K562 (cell line): ENCODE data around the gene AHNAK. TPM values are rescaled to one million over a fixed set of nuclear protein-coding genes. Genes with fewer than 3 reads are reported as not detected.
A peak's percentile ranks its signal among the peaks of the same experiment; 100 is the strongest.

Source experiments
- CHD2 ChIP-seq: IDR thresholded peaks from 2 replicates; pipeline ENCODE4 v1.6.1; 2011; ENCODE audit warnings: low read depth, low read length
- COPS2 ChIP-seq: fragments of 450-650 bp; conservative IDR thresholded peaks from 2 replicates; pipeline ENCODE4 v1.6.1; 2016; ENCODE audit warnings: mild to moderate bottlenecking, moderate library complexity
- FOXJ3 ChIP-seq: sonication (generic); formaldehyde crosslinking; IDR thresholded peaks from 2 replicates; pipeline ENCODE4 v1.4.0; 2020; ENCODE audit warnings: mild to moderate bottlenecking, missing genetic modification reagents
- HDGF ChIP-seq: fragments of 450-650 bp; IDR thresholded peaks from 2 replicates; pipeline ENCODE4 v1.6.1; 2016
- NRF1 ChIP-seq, 2 experiments: fragments of 450-650 bp; IDR thresholded peaks in 1 of 2; conservative IDR thresholded peaks in 1 of 2; 2 replicates each; pipeline ENCODE4 v1.6.1; 2014; ENCODE audit warnings: mild to moderate bottlenecking in 2 of 2
- PHF8 ChIP-seq: fragments of 200-600 bp; sonication (generic); IDR thresholded peaks from 2 replicates; pipeline ENCODE4 v1.6.1; 2012; ENCODE audit warnings: mixed run types, mild to moderate bottlenecking, inconsistent platforms, low read length, moderate library complexity, borderline replicate concordance
- RBM15 ChIP-seq: fragments of 200-400 bp; formaldehyde crosslinking; IDR thresholded peaks from 2 replicates; pipeline ENCODE4 v1.6.1; 2018; ENCODE audit warnings: mild to moderate bottlenecking, low read length, moderate library complexity; ENCODE audit not compliant: insufficient read depth
- RBM39 ChIP-seq: fragments of 200-400 bp; formaldehyde crosslinking; optimal IDR thresholded peaks from 2 replicates; pipeline ENCODE3; 2018; ENCODE audit warnings: low read depth, low read length
- STAG1 ChIP-seq: sonication (generic); formaldehyde crosslinking; IDR thresholded peaks from 2 replicates; pipeline ENCODE4 v1.5.0; 2020; ENCODE audit warnings: missing genetic modification reagents, borderline replicate concordance
- ZC3H11A ChIP-seq: IDR thresholded peaks from 2 replicates; pipeline ENCODE4 v1.6.1; 2012; ENCODE audit warnings: low read depth, low read length, improper control_type of control experiment
- ZNF507 ChIP-seq: conservative IDR thresholded peaks from 2 replicates; pipeline ENCODE4 v1.6.1; 2017; ENCODE audit warnings: missing genetic modification characterization, missing compliant biosample characterization
- ZNF699 ChIP-seq: fragments of 250-450 bp; sonication (Bioruptor Pico); IDR thresholded peaks from 2 replicates; pipeline ENCODE4 v1.8.0; 2021; ENCODE audit warnings: mild to moderate bottlenecking, moderate library complexity; ENCODE audit not compliant: insufficient replicate concordance
- polyA plus RNA-seq, 8 experiments: library from polyadenylated mRNA; depleted of rRNA in 4 of 8; stranded (reverse) in 5 of 8; unstranded in 3 of 8; fragments of >200 nt; fragmentation: Nextera tagmentation in 2 of 8; fragmentation: Illumina TruSeq in 1 of 8; extraction: Ambion mirVana in 2 of 8; extraction: Trizol in 1 of 8; gene quantifications; 2 replicates each; pipeline versions ENCODE4 v1.2.1 to v1.2.3, GENCODE V29; 2011 to 2014; ENCODE audit warnings: inconsistent platforms in 1 of 8, missing spikeins in 1 of 8
- total RNA-seq, 7 experiments: library from RNA; depleted of rRNA in 6 of 7; stranded (reverse); fragments of >200 nt in 6 of 7; fragmentation: Illumina TruSeq in 2 of 7; extraction: Trizol in 2 of 7; gene quantifications; 2 replicates each; pipeline versions ENCODE4 v1.2.1 to v1.2.3, GENCODE V29; 2011 to 2021; ENCODE audit warnings: low replicate concordance in 1 of 7
- TF ChIP-seq, protein P1 (sequence below): IDR thresholded peaks from 3 replicates; pipeline ENCODE4 v1.6.1; 2011; ENCODE audit warnings: borderline replicate concordance, mild to moderate bottlenecking, moderate library complexity; ENCODE audit not compliant: insufficient read length; ENCODE audit errors: extremely low read depth
- TF ChIP-seq, protein P2 (sequence below): fragments of 250-450 bp; sonication (Bioruptor Pico); IDR thresholded peaks from 2 replicates; pipeline ENCODE4 v1.4.0; 2020; ENCODE audit warnings: mild to moderate bottlenecking
- TF ChIP-seq, protein P3 (sequence below): fragments of 450-650 bp; IDR thresholded peaks from 2 replicates; pipeline ENCODE4 v1.6.1; 2016; ENCODE audit warnings: mild to moderate bottlenecking
- TF ChIP-seq, protein P4 (sequence below): fragments of 250-450 bp; sonication (Bioruptor Pico); IDR thresholded peaks from 2 replicates; pipeline ENCODE4 v1.8.0; 2022; ENCODE audit warnings: moderate library complexity, mild to moderate bottlenecking, inconsistent platforms

AHNAK gene
- total and polyA plus RNA-seq, 9 of the 15 experiments (the other 6 are each of a cell fraction or from before 2014, with no cell fraction given), result 1.5 to 89.7 (median 45.0) TPM

DNA sequence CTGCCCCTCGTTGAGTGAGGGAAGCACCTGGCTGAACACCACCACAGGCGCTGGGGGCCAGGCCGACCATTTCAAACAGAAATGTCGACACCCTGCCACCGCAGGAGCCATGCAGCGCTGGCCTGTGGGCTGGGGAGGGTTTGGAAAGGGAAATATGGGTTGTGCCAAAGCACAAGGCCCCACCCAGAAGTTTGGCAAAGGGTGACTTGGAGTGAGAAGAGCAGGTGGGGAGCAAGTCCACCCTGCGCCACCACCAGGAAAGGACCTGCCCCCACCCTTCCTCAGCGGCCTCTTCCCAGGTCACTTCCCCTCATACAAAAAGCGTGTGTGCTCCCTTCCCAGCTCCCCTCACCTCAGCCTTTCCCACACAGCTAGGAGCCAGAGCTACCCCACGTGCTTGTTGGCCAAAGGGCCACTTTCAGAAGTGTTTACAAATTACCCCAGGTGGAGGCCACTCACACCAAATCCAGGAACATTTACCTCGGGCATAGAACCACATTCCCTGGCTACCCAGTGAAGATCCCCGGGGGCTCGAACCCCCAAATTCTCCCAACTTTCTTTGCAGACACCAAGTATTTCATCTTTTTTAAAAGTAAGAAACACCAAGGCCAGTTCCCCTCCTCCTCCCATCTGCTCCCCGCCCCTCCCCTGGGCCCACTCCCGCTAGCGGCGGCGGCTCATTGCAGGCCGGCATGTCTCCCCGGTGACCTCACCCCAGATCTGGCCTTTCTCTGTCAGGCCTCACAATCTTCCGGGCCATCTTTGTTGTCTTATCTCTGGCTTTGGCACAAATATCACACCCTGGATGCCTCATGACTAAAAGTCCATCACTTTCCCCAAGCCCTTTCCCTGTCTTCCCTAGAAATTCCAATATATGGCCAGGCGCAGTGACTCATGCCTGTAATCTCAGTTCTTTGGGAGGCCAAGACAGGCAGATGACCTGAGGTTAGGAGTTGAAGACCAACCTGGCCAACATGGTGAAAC, 148.3 kb downstream of the AHNAK start (continued):
- TF ChIP-seq, protein P1, sequence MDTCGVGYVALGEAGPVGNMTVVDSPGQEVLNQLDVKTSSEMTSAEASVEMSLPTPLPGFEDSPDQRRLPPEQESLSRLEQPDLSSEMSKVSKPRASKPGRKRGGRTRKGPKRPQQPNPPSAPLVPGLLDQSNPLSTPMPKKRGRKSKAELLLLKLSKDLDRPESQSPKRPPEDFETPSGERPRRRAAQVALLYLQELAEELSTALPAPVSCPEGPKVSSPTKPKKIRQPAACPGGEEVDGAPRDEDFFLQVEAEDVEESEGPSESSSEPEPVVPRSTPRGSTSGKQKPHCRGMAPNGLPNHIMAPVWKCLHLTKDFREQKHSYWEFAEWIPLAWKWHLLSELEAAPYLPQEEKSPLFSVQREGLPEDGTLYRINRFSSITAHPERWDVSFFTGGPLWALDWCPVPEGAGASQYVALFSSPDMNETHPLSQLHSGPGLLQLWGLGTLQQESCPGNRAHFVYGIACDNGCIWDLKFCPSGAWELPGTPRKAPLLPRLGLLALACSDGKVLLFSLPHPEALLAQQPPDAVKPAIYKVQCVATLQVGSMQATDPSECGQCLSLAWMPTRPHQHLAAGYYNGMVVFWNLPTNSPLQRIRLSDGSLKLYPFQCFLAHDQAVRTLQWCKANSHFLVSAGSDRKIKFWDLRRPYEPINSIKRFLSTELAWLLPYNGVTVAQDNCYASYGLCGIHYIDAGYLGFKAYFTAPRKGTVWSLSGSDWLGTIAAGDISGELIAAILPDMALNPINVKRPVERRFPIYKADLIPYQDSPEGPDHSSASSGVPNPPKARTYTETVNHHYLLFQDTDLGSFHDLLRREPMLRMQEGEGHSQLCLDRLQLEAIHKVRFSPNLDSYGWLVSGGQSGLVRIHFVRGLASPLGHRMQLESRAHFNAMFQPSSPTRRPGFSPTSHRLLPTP, result no peak
- TF ChIP-seq RBM15, result no peak
- no peak for TF ChIP-seq COPS2
- TF ChIP-seq ZC3H11A, result no peak
- no peak; the same call in 1 of the 2 replicates for TF ChIP-seq PHF8
- TF ChIP-seq ZNF507 (tag), result no peak
- TF ChIP-seq, protein P2, sequence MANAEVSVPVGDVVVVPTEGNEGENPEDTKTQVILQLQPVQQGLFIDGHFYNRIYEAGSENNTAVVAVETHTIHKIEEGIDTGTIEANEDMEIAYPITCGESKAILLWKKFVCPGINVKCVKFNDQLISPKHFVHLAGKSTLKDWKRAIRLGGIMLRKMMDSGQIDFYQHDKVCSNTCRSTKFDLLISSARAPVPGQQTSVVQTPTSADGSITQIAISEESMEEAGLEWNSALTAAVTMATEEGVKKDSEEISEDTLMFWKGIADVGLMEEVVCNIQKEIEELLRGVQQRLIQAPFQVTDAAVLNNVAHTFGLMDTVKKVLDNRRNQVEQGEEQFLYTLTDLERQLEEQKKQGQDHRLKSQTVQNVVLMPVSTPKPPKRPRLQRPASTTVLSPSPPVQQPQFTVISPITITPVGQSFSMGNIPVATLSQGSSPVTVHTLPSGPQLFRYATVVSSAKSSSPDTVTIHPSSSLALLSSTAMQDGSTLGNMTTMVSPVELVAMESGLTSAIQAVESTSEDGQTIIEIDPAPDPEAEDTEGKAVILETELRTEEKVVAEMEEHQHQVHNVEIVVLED, result no peak
- 0 out of 2 replicates have a peak, but pooled peaks have one; percentile 27 for TF ChIP-seq HDGF
- TF ChIP-seq STAG1 (CRISPR knock-in tag), result no peak
- TF ChIP-seq, protein P3, sequence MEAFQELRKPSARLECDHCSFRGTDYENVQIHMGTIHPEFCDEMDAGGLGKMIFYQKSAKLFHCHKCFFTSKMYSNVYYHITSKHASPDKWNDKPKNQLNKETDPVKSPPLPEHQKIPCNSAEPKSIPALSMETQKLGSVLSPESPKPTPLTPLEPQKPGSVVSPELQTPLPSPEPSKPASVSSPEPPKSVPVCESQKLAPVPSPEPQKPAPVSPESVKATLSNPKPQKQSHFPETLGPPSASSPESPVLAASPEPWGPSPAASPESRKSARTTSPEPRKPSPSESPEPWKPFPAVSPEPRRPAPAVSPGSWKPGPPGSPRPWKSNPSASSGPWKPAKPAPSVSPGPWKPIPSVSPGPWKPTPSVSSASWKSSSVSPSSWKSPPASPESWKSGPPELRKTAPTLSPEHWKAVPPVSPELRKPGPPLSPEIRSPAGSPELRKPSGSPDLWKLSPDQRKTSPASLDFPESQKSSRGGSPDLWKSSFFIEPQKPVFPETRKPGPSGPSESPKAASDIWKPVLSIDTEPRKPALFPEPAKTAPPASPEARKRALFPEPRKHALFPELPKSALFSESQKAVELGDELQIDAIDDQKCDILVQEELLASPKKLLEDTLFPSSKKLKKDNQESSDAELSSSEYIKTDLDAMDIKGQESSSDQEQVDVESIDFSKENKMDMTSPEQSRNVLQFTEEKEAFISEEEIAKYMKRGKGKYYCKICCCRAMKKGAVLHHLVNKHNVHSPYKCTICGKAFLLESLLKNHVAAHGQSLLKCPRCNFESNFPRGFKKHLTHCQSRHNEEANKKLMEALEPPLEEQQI, result no peak
- no peak for TF ChIP-seq CHD2
- 0 out of 4 replicates have a peak, but pooled peaks of 1 of the 2 experiments have one; percentile 20 for TF ChIP-seq NRF1 (conservative IDR thresholded peaks at IDR 0.05 in 1 of 2, IDR thresholded peaks at IDR 0.05 in 1 of 2)
- TF ChIP-seq, protein P4, sequence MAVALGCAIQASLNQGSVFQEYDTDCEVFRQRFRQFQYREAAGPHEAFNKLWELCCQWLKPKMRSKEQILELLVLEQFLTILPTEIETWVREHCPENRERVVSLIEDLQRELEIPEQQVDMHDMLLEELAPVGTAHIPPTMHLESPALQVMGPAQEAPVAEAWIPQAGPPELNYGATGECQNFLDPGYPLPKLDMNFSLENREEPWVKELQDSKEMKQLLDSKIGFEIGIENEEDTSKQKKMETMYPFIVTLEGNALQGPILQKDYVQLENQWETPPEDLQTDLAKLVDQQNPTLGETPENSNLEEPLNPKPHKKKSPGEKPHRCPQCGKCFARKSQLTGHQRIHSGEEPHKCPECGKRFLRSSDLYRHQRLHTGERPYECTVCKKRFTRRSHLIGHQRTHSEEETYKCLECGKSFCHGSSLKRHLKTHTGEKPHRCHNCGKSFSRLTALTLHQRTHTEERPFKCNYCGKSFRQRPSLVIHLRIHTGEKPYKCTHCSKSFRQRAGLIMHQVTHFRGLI (CRISPR knock-in tag), result no peak
- TF ChIP-seq ZNF699 (CRISPR knock-in tag), result no peak
- no peak for TF ChIP-seq FOXJ3 (CRISPR knock-in tag)
- TF ChIP-seq RBM39, result no peak
